Fibroblast of pulmonary artery (primary cell): ENCODE measurements around the gene COL18A1.

Experiments used
- DNase-seq: peaks from one replicate; pipeline ENCODE4 v3.0.0-alpha.2; 2010; ENCODE audit warnings: low read depth
- H3K4me3 ChIP-seq: replicated peaks from 2 replicates; pipeline ENCODE4 v1.5.1; 2011; ENCODE audit warnings: low read depth, mild to moderate bottlenecking, control low read depth, low read length, moderate library complexity
- TF ChIP-seq, protein P1 (sequence below): IDR thresholded peaks from 2 replicates; pipeline ENCODE4 v1.5.1; 2011; ENCODE audit warnings: mild to moderate bottlenecking, control low read depth, low read length, inconsistent platforms; ENCODE audit errors: missing control alignments

COL18A1 gene

DNA sequence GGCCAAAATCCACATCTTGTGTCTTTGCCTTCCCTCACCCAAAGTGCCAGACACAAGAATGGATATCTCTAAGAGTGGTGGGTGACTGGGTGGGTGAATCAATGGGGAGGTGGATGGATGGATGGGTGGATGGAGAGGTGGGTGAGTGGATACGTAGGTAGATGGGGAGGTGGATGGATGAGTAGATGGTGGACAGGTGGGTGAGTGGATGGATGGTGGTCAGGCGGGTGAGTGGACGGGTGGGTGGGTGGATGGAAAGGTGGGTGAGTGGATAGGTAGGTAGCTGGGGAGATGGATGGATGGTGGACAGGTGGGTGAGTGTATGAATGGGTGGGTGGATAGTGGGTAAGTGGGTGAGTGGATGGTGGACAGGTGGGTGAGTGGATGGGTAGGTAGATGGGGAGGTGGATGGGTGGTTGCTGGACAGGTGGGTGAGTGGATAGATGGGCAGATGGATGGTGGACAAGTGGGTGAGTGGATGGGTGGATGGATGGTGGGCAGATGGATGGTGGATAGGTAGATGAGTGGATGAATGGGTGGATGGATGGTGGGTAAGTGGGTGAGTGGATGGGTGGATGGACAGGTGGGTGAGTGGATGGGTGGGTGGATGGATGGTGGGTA, 103.0 kb downstream of the COL18A1 start:
- no peak for DNase-seq
- H3K4me3 ChIP-seq = no peak overlapping the region
- TF ChIP-seq, protein P1, sequence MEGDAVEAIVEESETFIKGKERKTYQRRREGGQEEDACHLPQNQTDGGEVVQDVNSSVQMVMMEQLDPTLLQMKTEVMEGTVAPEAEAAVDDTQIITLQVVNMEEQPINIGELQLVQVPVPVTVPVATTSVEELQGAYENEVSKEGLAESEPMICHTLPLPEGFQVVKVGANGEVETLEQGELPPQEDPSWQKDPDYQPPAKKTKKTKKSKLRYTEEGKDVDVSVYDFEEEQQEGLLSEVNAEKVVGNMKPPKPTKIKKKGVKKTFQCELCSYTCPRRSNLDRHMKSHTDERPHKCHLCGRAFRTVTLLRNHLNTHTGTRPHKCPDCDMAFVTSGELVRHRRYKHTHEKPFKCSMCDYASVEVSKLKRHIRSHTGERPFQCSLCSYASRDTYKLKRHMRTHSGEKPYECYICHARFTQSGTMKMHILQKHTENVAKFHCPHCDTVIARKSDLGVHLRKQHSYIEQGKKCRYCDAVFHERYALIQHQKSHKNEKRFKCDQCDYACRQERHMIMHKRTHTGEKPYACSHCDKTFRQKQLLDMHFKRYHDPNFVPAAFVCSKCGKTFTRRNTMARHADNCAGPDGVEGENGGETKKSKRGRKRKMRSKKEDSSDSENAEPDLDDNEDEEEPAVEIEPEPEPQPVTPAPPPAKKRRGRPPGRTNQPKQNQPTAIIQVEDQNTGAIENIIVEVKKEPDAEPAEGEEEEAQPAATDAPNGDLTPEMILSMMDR = no peak

DNA sequence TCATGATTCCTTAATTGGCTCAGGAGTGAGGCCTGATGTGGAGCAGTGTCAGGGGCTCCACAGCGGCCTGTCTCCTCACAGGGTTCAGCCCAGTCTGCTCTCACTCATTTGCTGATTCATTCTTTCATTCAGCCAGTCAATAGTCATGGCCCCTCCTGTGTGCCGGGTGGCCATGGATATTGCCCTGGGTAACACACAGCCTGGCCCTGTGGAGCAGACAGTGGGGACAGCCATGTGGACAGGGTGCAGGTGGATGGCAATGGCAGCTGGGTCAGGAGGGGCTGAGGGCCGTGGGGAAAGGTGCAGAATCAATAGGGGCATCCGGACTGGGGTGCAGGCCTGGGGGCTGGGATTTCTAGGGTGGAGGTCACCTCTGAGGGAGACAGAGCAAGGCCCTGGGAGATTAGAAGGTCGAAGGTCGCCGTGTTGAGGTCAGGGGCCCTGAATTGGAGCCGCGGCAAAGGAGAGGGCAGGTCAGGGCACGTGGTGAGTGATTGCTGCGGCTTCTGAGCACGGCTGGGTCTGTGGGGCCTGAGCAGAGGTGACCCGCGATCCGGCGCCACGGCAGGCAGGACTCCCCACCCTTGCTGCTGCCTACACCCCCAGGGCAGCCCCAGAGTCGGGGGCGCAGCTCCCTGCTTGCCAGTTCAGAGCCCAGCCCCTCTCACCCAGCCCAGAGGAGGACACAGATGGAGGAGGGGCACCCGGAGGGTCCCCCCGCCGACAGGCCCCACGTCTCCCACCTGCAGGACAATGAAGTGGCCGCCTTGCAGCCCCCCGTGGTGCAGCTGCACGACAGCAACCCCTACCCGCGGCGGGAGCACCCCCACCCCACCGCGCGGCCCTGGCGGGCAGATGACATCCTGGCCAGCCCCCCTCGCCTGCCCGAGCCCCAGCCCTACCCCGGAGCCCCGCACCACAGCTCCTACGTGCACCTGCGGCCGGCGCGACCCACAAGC, 103.9 kb downstream of the COL18A1 start:
- DNase-seq = no peak
- H3K4me3 ChIP-seq = no peak overlapping the region
- TF ChIP-seq, protein P1 = no peak

DNA sequence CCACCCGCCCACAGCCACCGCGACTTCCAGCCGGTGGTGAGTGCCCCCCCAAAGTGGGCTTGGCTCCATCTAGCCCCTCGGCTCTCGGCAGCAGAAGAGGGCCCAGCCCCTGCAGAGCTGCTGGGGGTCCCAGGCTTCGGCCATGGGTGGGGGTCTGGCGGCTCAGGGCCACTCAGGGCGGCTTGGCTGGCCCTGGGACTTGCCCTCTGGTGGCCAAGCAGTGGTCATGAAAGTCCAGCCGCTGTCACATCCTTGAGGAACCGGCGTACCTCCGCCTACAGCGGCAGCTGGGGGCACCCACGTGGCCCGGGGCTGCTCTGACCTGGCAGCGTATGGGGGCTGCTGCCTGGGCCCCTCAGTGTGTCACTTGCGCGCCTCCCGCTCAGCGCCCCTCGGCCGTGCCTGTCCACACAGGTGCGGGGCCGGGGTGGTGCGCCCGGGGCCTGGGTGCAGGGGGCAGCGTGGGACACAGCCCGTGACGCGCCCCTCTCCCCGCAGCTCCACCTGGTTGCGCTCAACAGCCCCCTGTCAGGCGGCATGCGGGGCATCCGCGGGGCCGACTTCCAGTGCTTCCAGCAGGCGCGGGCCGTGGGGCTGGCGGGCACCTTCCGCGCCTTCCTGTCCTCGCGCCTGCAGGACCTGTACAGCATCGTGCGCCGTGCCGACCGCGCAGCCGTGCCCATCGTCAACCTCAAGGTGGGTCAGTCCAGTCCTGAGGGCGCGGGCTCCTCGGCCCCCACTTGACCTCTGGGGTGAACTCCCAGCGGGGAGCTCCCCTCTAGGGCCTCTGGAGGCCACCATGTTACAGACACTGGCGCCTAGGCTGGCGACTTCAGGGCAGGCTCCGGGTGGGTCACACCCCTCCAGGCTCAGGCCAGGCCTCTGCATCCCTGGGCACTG, 104.9 kb downstream of the COL18A1 start:
- H3K4me3 ChIP-seq = no peak overlapping the region
- DNase-seq = no peak
- TF ChIP-seq, protein P1 = no peak

DNA sequence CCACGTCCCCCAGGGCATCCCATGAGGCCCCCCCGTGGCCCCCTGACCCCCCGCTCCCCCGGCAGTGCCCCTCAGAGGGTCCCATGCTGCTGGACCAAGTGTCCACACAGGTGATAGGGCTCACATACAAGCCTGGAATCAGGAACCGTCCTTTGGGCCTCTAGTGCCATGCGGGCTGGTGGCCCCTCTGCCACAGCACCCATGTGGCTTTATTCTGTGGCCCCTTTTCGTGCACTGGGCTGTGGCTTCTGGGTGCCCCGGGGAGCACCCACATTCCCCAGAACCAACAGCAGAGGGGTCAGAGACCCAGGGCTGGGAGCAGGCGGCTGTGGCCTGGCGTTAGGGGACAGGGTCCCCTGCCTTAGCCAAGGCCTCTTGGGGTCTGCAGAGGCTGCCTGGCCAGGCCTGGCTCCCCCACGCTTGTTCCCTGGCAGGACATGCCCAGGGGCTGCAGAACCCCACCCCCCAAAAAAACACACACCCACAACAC, 105.5 kb downstream of the COL18A1 start:
- no peak overlapping the region for H3K4me3 ChIP-seq
- no peak for DNase-seq
- TF ChIP-seq, protein P1 = no peak

DNA sequence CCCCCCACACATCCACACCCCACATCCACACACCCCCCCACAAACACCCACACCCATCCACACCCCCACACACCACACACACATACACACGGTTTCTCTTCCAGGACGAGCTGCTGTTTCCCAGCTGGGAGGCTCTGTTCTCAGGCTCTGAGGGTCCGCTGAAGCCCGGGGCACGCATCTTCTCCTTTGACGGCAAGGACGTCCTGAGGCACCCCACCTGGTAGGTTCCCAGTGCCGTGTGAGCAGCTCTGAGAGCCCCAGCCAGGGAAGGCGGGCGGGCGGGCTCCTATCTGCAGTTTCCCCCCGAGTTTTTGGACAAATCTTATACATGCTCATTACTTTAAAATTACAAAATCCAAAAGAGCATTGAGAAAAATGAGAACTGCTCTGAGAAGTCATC, 106.0 kb downstream of the COL18A1 start:
- DNase-seq = no peak
- no peak overlapping the region for H3K4me3 ChIP-seq
- TF ChIP-seq, protein P1 = no peak

DNA sequence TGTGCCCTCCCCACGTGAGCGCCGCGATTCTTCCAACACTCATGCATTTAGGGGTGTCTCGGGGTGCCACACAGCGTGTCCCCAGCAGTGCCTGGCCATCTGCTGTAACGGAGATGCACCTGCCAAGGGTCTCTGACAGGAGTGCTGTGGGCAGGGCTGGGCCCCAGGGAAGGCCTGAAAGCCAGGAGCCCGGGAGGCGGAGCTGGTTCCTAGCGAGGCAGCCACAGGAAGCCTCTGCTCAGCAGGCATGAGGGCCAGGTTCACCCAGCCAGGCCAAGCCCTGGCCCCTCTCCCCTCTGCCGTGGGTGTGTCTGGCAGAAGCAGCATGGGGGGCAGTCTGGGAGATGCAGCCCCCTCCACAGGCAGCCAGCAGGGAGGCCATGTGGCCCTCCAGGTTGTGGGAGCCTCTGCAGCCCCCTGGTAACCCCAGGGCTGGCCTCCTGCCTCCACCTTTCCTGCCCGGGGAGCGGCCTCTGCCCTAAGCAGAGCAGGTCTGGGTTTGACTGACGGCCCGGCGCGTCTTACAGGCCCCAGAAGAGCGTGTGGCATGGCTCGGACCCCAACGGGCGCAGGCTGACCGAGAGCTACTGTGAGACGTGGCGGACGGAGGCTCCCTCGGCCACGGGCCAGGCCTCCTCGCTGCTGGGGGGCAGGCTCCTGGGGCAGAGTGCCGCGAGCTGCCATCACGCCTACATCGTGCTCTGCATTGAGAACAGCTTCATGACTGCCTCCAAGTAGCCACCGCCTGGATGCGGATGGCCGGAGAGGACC, 106.9 kb downstream of the COL18A1 start:
- TF ChIP-seq, protein P1 = no peak
- no peak overlapping the region for H3K4me3 ChIP-seq
- no peak for DNase-seq
